T-helper 1 cell (primary cell): ENCODE measurements around the gene MRPL36.
"Not testable (repeated sequence)": the region's sequence is repeated elsewhere in the genome, so short reads cannot be mapped to it uniquely, and the experiment has no call there.

ENCODE experiments used
- DNase-seq, 5 donors: peaks; one replicate each; pipeline ENCODE4 v3.0.0-alpha.2; 2012 to 2020

MRPL36 gene

DNA sequence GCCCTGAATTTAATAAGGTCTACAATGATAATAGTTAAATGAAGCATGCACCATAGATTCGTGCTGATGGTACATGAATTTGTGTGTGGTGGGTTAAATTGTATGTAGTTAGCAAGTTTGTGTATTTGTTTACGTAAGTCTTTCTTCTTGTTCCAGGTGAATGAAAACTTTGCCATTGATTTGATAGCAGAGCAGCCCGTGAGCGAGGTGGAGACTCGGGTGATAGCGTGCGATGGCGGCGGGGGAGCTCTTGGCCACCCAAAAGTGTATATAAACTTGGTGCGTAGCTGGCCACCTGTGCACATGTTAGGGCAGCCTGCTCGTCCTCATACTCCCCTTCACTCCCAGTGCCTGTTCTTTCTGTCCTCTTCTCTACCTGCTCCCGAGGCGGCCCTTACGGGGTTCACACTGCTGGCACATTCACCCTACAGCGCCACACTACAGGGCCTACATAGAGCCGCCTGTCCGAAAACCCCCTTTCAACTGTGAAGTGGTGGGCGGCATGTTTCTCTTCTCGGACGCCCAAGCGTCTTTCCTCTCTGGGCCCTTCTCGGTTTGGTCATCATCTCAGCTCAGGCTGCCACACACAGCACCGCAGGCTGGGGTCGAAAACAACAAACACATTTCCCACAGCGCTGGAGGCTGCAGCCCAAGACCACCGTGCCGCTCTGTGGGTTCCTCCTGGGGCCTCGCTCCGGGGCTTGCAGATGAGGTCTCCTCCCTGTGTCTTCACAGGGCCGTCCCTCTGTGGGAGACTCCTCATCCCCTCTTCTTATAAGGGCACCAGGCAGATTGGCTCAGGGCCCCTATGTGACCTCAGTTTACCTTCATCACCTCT lies 14.8 kb upstream of the MRPL36 start:
- no peak for DNase-seq

DNA sequence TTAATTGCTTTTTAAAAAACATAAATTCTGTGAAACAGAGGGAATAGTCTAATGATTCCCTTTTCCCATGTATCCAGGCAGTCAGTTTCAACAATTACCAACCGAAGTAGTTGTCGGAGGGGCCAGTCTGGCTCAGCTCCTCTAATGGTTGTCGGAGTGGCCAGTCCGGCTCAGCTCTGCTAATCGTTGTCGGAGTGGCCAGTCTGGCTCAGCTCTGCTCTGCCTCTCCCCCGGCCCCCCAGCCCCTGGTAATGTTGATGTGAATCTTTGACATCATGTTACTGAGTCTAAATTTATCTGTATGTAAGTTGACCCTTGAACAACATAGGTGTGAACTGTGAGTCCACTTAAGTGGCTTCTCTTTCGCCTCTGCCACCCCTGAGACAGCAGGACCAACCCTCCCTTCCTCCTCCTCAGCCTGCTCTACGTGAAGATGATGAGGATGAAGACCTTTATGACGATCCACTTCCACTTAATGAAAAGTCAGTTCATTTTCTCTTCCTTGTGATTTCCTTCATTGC lies 11.0 kb upstream of the MRPL36 start:
- DNase-seq, result no peak

DNA sequence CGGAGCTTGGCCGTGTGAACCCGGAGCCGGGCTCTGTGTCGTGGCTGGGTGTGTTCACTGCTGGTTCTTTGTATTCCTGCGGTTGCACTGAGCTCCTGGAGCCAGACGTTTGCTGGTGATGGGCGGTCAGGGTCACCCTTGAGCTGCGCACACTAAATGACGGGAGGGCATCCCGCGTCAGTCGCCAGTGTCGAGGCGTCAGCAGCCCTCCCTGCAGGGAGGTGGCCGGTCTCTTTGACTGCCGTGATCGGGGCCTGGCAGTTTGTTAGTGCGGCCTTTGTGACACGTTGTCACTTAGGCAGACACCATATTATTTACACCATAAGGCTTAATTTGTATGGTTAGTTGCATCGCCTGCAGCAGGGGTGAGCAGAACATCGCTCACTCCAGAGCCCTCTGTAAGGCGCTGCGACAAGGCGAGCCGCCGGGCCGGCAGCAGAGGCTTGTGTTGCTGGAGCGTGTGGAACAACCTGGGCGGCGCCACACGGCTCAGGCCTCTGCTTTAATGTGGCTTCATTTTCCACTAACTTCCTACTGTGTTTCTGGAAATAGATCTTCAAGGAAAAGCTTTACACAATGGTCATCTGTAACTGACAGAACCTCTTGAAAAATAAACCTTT lies 9.9 kb upstream of the MRPL36 start:
- DNase-seq, result no peak

DNA sequence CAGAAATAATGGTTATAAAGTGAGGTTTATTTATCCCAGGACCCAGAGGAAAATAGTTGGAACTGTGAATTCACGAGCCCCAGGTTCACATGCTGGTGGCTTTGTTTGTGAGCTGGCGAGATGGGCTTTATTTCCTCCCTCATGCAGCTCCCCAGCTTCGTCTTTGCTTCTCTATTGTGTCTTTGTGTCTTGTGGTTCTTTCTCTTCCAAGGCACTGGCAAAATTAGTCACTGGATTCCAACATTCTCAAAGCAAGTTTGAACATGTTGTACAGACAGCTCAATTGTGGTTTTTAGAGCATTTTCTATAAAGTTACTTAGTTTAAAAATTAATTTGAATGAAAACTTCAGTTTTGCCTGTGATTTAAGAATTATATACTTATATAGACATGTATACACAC lies 8.8 kb upstream of the MRPL36 start:
- DNase-seq, result no peak

DNA sequence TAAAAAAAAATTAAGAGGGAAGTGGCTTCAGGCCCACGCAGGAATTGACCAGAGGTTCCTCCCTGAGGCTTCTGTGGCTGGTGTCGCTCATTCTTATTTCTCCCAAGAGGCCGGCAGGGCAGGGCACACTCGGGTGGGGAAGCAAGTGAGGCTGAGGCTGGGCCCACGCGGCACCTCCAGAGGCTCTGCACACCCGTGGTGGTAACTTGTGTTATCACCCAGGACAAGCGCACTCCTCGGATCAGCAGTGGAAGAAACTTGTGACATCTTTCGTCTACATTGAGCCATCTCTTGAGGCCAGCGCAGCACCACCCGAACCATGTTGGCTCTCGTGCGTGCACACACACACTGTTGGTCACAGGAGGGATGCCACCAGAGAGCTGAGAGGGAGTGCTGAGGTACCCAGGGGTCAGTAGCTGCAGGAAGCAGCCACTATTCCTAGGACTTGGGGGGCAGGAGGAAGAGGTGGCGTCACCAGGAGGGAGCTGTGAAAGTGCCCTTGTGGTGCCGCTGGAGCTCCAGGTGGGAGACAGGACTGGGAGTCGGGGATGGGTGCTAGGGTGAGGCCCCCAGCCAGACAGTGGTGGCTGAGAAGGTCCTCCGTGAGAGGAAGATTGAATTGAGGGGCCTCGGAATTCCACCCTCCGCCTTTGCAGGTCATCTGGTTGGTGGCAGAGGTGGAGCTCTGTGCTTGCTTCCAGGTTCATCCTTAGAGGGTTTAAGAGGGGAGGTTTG lies 8.0 kb upstream of the MRPL36 start:
- no peak for DNase-seq

DNA sequence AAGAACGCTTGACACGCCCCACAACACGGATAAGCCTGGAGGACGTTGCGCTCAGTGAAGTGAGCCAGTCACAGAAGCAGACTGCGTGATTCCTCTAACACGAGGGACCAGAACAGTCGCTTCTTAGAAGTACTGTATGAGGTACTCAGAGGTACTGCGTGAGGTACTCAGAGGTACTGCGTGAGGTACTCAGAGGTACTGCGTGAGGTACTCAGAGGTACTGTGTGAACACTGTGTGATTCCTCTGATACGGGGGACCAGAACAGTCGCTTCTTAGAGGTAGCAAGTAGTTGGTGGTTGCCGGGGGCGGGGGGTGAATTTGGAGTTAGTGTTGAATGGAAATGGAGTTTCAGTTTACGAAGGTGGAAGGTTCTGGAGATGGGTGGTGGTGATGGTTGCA lies 7.3 kb upstream of the MRPL36 start:
- no peak for DNase-seq

DNA sequence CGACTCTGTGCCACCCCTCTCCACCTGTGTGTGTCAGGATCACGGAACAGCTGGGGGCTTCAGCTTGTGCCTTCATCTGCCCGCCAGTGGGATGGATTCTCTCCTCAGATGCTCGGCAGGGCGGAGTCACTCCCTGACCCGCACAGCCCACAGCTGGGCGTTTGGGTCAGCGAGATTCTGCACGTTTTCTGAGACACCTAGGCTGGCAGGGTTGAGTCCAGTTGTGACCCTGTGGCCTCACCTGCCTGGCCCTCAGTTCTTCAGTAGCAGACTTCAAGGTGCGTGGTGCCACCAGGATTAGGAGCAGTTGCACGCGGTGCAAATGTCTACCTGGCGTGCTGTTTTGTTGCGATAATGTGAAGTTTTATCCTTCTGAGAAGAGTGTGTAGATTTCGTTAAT lies 6.6 kb upstream of the MRPL36 start:
- DNase-seq, result no peak

DNA sequence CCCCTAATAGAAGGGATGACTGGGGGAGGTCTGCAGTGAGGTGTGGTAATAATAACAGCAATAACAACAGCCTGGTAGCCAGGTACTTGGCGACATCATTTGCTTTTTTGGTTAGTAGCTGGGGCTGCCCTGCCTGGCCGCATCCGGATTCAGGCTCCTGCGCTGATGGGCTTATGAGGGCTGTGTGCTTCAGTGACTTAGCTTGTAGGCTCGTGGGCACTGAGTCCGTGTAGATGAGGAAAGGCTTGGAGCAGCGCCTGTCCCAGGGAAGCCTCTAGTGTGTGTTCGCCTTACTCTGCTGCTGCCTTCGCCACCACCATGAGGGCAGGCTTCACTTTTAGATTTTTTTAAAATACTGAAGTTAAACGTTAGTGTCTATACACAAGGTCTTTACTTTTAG lies 6.1 kb upstream of the MRPL36 start:
- DNase-seq, result no peak

DNA sequence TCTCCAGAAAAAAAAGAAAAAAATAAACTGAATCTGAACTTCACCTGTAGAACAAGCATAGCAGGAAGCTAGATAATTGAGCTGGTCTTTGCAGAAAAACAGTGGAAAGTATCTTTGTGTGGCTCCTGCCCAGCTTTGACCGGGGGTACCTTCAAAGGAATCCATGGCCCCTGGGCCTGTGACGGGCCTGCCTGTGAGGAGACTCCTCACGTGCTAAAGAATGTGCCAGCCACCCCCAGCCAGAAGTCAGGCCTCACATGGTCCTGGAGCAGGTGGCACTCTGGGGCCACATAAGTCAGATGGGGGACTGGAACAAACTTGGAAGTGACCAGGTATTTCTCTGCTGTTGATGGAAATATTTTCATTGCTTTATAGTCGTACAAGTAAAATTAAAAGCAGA lies 5.7 kb upstream of the MRPL36 start:
- no peak for DNase-seq

DNA sequence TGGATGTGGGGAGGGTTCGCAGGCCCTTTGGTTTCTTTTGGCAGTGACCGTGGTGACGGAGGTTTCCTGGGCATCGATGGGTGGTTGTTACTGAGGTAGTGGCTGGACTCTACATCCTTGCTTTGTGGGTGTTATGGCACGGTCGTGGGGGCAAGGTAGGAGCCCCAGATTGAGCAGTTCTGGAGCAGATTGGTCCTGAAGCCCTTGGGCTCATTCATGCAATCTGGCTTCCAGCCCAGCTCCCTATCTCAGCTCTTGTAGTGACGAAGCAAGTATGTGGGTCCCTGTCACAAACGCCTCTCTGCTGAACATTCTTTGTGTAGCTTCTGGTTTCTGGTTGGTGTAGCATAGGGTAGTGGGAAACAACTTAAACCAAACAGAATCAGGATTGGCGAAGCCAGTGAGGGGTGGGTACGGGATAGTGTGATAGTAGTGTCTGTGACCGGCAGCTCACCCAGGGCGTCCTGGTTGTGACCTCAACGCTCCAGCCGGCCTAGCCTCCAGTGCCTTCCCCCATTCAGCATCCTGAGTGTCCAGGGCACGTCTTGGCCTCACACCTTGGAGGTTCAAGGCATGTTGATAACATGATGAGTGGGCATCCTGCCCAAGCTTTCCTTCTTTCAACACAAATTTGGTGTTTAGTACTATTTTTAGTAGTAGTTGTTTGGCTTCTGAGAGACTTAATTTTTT lies 4.5 kb upstream of the MRPL36 start:
- DNase-seq, result no peak

DNA sequence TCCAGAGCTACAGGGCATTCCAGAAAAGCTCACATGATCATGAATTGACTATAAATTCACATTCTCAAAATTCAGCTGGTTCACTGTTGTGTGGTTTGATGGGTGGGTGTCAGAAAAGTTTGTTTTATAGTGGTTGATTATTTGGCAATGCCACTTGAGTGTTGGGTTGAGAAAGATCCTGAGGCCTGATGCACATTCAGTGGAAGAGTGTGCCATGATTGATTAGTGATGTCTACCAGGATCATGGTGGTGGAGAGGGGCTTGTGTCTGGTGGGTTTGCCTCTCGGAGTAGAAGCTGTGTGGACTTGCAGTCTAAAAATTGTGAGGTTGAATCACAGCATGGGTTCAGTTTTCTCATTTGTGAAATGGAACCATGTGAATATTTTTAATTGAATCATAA lies 3.6 kb upstream of the MRPL36 start:
- DNase-seq, result no peak

DNA sequence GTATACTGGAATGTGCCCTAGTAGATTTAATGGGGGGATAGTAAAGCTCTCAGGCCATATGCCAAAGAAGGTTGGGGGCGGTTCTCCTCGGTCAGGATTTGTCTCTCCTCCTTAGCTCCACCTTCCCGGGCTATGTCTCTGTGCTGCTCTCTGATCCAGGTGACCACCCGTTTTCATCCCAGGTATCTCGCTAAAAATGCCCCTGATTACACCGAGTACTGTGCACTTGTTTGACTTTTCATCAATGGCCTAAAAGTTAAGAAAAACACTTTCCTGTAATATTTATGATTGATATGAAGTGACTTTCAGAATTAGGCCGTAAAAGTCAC lies 2.3 kb upstream of the MRPL36 start:
- no peak for DNase-seq

DNA sequence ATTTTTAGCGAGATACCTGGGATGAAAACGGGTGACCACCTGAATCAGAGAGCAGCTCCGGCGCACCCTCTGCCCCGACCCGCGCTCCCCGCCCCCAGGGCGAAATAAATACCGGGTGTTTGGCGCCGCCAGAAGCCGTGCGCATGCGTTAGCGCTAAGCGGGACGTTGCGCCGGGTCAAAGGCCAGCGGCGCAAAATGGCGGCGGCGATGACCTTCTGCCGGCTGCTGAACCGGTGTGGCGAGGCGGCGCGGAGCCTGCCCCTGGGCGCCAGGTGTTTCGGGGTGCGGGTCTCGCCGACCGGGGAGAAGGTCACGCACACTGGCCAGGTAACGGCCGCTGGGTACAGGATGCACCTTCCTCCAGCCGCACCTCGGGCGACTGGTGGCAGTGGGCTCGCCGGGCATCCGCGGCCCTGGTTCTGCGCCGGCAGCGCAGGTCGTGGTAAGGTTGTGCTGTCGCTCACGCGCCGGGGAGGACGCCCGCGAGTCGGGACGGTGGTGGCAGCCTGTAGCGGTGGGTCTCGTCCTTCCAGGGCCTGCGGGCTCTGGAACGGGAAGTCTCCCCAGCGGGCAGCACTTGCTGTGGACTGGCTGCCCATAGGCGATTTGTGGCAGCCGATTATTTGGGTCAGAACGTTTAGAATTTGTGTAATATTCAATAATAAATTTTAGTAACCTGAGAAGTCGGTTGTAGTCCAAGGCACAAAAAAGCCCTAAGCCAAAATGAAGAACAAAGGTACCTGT lies 1.8 kb upstream of the MRPL36 start, which contains the start of gene NDUFS6:
Gene NDUFS6 (plus strand): TSS at position 186 of the 745 bp plus-strand sequence. CDS start 11 bp downstream, at position 197.
- peak; percentile 62 to 85 (median 67) for DNase-seq

DNA sequence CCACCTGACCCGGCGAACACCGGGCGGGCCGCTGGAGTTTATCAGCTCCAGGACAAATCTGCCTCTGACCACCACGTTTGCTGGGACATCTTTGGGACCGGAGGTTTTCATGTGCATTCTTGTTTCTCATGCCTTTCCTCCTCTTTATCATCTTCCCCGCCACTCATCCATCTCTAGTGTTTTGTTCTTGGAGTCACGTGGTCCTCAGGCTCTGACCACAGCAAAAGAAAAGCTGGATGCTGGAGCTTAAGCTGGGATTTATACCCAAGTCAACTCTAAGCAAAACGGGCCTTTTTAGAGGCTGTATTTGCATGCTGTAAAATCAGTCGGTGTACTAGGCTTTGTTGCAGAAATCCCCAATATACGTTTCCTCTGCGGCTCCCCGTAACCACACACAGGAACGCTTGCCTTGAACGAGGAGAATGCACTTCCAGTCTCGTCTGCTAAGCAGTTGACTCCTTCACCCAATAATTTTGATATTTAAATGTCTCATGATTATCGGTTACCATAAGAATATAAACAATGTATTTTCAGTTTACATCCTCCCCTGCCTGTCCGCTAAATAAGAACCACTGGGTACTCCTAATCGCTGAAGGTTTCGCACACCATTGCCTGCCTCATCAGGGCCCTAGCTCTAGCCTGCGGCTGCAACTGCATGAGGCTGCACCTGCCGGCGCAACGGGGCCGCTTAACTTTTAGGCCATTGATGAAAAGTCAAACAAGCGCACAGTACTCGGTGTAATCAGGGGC lies 1.0 kb upstream of the MRPL36 start:
- DNase-seq, result peak in 3 of 5 donors; percentile 36 to 48 (median 42)

DNA sequence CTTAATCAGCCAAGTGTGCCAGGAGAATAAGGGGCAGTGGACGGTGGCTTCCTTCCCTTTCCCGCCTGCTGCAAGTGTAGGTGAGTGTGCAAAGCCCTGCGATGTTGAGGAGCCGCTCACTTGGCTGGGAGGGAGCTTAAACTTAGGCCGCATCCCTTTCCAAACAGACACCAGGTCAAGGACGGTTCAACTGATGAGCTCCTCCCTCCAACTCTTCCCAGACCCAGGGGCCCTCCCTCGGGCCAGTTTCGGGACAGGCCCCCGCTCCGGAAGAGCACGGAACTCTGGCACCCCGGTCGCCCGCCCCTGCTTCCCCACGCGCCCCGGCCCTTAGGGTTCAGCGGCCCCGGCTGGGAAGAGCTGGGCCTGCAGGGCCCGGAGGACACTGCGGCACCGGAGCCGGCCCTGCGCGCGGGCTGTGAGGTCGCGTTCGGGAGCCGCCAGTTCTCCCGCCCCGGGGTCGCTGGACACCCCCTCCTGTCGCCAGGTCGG lies 481 bp downstream of the MRPL36 start:
- peak in 3 of 5 donors; percentile 6 to 27 (median 20) for DNase-seq

DNA sequence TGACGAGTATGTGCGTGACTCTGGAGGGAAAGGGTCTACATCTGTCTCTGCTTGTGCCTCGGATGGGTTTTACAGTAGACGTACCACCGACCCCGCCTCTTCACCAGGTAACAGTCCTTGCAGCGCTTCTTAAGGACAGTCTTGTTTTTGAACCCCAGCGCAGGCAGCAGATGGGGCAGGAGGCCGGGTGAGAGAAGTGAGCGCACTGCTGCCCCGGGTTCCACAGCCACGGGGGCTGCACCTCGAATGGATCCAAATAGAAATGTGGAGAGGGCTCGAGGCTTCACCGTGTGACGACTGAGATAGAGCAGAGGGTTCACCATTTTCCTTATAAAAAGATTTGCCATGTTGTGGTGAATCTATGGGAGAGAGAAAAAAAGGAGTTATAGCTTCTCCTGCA lies 1.0 kb downstream of the MRPL36 start:
- not testable (repeated sequence) for DNase-seq

DNA sequence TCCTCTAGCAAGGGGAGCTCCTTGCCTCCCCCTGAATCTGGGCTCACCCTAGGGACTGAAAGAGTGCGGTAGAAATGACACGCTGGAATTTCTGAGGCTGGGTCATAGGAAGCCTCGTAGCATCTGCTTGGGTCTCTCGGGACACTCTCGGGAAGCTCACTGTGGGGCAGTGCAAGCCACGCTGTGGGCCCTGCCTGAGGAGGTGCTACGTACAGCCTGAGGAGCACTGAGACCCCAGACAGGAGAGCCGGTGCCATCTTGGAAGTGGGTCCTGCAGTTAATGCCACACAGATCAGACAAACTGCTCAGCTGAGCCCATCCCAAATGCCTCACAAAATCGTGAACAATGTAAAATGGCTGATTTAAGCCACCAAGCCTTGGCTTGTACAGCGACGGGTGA lies 1.8 kb downstream of the MRPL36 start:
- no peak for DNase-seq

DNA sequence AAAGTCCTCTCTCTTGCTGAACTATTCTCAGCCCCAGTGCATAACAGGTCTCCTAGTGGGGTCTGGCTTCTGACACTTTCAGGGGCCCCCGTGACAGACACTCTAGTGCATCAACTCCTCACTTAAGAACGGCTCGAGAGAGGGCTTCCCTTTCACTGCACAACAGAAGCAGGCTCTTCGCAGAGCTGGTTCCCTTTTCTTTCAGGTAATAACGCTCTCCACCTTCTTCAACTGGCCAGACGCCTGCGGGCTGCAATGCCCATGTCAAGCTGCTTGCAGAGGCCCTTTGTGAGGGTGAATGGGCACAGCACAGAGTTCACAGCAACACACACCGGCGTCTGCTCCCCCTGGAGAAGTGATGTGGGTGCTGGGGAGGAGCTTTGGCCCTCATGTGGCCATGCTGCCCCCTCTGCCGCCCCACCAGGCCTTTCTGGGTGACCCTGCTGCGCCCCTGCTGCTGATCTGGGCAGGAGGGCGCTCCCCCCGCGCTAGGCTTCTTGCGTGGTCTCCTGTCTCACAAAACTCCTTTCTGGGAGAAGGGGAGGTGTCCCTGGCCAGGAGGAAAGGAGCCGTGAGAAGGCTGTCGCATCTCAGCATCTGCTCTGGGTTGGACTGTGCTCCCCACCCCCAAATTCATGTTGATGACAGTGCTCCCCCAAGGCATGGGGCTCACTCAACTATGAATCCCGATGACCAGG lies 2.4 kb downstream of the MRPL36 start:
- no peak for DNase-seq

DNA sequence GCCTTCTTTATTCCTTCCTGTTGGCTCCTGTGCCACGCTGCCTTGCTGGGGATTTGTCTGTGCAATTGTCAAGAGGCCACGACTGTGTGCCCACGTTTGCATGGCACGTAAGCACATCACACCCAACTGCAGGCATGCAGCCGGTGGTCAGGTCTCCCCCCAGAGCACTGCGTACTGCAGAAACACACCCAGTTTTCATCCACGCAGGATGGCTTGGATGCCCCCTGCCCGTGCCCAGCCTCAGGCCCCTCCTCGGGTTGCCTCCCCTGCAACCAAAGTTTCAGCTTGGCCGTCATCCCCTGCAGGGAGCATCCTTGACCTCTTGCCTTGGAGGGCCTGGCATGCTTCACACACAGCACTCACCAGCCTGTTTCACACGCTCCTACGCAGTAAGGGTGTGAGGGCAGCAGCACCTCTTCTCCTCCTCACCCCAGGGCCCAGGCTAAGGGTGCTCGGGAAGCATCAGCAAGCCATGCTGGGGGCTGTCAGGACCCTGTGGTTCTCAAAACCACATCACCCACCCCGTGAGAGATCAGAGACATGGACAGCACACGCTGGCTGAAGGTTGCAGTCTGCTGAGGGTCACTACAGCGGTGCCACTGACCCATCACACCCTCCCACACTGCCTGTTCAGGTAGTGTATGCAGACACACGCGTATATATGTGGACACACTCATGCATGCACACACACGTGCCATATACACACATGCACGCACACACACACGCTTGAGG lies 3.1 kb downstream of the MRPL36 start:
- no peak for DNase-seq

DNA sequence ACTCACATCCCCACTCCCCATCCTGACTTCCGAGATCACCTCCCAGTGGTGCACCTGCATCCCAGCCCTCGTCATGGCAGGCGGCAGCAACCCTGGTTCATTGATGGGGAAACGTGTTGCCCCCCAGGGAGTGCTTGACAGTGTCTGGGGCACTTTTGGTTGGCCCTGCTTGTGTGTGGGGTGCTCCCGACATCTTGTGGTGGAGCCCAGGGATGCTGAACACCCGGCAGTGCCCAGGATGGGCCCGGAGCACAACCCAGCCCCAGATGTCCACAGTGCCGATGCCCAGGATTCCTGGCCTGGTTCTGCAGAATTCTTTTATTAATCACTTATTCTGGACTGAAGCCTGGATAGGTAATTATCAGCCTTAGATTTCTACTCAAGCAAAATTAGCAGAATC lies 3.7 kb downstream of the MRPL36 start:
- no peak for DNase-seq
